RWPE1 (cell line): ENCODE measurements around the gene SOAT2.

Experiments
- CTCF ChIA-PET: fragments of 350-600 bp; sonication (Branson Sonifier 250); formaldehyde crosslinking; extraction: SDS; loops from one replicate; lab custom pipeline; 2021; lab: Yijun Ruan, JAX
- POLR2A ChIA-PET: fragments of 400-600 bp; formaldehyde crosslinking; extraction: SDS; loops from one replicate; lab custom pipeline; 2020; ENCODE audit warnings: antibody characterized with exemption; ENCODE audit not compliant: low non-redundant PET; lab: Yijun Ruan, JAX
- DNase-seq: peaks from one replicate; pipeline ENCODE4 v3.0.0; 2012; ENCODE audit warnings: low spot score
- H3K27ac ChIP-seq: fragments of 450-650 bp; 2 replicates; pipeline ENCODE4 v1.5.1; 2017
- TF ChIP-seq, protein P1 (sequence below): fragments of 450-650 bp; conservative IDR thresholded peaks from 2 replicates; pipeline ENCODE4 v1.5.1; 2017; ENCODE audit warnings: low read depth, mild to moderate bottlenecking

The SOAT2 gene

GRCh38 chr12:53057816-53058500 lies 45.3 kb upstream of the SOAT2 start:
- peak overlapping the region; percentile 97 for H3K27ac ChIP-seq
- POLR2A ChIA-PET: no interaction called here
- CTCF ChIA-PET: interaction anchor here (0.6 to 1.1 kb wide), 3 partner anchors 8 to 208 kb away, joined by 3 to 4 read pairs (median 3); no protein-coding TSS in a partner anchor
- no peak for DNase-seq
- TF ChIP-seq, protein P1, sequence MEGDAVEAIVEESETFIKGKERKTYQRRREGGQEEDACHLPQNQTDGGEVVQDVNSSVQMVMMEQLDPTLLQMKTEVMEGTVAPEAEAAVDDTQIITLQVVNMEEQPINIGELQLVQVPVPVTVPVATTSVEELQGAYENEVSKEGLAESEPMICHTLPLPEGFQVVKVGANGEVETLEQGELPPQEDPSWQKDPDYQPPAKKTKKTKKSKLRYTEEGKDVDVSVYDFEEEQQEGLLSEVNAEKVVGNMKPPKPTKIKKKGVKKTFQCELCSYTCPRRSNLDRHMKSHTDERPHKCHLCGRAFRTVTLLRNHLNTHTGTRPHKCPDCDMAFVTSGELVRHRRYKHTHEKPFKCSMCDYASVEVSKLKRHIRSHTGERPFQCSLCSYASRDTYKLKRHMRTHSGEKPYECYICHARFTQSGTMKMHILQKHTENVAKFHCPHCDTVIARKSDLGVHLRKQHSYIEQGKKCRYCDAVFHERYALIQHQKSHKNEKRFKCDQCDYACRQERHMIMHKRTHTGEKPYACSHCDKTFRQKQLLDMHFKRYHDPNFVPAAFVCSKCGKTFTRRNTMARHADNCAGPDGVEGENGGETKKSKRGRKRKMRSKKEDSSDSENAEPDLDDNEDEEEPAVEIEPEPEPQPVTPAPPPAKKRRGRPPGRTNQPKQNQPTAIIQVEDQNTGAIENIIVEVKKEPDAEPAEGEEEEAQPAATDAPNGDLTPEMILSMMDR: no peak

DNA sequence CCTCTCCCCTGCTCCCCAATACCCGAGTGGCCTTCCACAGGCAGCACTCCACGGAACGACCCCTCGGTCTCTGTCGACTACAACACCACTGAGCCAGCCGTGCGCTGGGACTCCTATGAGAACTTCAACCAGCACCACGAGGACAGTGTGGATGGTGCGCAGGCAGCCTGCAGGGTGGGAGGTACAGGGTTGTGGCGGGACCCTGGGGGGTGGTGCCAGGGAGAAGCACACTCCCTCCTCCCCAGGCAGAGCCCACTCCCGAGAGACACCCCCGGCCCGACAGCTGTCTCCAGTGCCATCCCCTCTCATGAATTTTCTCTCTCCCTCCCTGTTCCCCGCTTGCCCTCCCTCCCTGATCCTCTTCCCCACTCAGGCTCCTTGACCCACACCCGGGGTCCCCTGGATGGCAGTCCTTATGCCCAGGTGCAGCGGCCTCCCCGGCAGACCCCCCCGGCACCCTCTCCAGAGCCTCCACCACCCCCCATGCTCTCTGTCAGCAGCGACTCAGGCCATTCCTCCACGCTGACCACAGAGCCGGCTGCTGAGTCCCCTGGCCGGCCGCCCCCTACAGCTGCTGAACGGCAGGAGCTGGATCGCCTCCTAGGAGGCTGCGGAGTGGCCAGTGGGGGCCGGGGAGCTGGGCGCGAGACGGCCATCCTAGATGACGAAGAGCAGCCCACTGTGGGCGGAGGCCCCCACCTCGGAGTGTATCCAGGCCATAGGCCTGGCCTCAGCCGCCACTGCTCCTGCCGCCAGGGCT lies 44.4 kb upstream of the SOAT2 start:
- TF ChIP-seq, protein P1: no peak
- DNase-seq: no peak
- ChIA-PET POLR2A (no interaction called here), CTCF (interaction anchor here (0.7 to 0.9 kb wide), 2 partner anchors 40 to 526 kb away, joined by 3 read pairs; no protein-coding TSS in a partner anchor)
- H3K27ac ChIP-seq: peak overlapping the region; percentile 97

DNA sequence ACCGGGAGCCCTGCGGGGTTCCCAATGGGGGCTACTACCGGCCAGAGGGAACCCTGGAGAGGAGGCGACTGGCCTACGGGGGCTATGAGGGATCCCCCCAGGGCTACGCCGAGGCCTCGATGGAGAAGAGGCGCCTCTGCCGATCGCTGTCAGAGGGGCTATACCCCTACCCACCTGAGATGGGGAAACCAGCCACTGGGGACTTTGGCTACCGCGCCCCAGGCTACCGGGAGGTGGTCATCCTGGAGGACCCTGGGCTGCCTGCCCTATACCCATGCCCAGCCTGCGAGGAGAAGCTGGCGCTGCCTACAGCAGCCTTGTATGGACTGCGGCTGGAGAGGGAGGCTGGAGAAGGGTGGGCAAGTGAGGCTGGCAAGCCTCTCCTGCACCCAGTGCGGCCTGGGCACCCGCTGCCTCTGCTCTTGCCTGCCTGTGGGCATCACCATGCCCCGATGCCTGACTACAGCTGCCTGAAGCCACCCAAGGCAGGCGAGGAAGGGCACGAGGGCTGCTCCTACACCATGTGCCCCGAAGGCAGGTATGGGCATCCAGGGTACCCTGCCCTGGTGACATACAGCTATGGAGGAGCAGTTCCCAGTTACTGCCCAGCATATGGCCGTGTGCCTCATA lies 43.7 kb upstream of the SOAT2 start:
- DNase-seq: no peak
- H3K27ac ChIP-seq: peak overlapping the region; percentile 97
- ChIA-PET CTCF (interaction anchor here (0.9 kb wide), 1 partner anchor 39 kb away, joined by 3 read pairs; no protein-coding TSS in a partner anchor), POLR2A (no interaction called here)
- TF ChIP-seq, protein P1: no peak

DNA sequence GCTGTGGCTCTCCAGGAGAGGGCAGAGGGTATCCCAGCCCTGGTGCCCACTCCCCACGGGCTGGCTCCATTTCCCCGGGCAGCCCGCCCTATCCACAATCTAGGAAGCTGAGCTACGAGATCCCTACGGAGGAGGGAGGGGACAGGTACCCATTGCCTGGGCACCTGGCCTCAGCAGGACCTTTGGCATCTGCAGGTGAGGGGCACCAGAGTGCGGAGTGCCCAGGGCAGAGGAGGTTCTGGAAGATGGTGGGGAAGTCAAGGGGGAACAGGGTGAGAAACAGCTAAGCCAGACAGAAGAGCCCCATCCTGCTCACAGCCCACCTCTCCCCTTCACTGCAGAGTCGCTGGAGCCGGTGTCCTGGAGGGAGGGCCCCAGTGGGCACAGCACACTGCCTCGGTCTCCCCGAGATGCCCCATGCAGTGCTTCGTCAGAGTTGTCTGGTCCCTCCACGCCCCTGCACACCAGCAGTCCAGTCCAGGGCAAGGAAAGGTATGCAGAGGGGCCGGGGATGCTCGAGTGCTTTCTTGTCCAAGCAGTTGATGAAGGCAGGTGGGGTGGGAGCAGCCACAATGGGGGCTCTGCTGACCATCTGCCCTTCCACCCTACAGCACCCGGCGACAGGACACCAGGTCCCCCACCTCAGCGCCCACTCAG lies 43.1 kb upstream of the SOAT2 start:
- H3K27ac ChIP-seq: peak overlapping the region; percentile 97
- CTCF ChIA-PET: interaction anchor here (1.0 to 2.5 kb wide), 2 partner anchors 11 to 39 kb away, joined by 3 to 18 read pairs; no protein-coding TSS in a partner anchor
- POLR2A ChIA-PET: no interaction called here

GRCh38 chr12:53060721-53061276 lies 42.5 kb upstream of the SOAT2 start:
- no peak for DNase-seq
- ChIA-PET CTCF (interaction anchor here (0.7 to 2.5 kb wide), 5 partner anchors 8 to 109 kb away, joined by 3 to 18 read pairs (median 4); no protein-coding TSS in a partner anchor), POLR2A (no interaction called here)
- H3K27ac ChIP-seq: peak overlapping the region; percentile 97
- TF ChIP-seq, protein P1: no peak

More for the DNA sequence above, 43.1 kb upstream of the SOAT2 start:
- TF ChIP-seq, protein P1: no peak
- no peak for DNase-seq
